ENCODE measurements around the gene ABCC9.

Gene ABCC9

DNA sequence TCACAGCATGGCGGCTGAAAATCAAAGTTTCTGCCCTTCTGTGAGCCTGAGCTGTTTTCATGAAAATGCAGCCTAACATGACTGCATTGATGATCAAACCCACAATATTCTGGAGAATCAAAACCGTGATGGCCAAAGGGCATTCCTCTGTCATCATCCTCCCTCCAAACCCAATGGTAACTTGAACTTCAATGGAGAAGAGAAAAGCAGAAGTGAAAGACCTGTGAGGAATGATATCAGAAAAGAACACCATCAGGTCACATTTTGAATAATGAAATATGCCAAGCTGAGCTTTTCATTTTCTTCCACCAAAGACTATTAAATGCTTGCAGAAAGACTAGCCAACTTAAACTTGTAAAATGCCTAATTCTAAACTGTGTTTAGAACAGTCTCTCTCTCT is 174.8 kb downstream of the ABCC9 start:
- H3K27ac ChIP-seq, result no peak overlapping the region

DNA sequence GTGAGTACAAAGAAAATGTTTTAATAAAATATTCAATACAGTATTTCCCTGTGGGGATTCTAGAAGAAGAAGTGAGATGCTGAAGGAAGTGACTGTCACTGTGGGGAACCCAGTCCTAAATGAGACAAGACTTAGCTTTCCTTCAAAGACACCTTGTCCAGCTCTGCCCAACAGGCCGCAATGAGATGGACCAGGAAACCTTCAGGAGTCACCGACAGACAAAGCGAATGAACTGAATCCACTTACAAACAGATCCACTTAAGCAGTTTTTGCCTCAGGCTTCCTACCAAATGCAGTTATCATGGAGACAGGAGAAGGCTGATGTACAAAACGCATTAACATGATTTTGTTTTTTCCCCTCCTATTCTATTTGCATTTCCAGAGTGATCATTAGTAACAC is 176.3 kb downstream of the ABCC9 start:
- Histone ChIP-seq H3K4me1 (ENCODE audit: low read depth, poor library complexity, severe bottlenecking) (no peaks in the 10 kb centered on the region), H3K27me3 (ENCODE audit: insufficient read depth, low read depth) (no peaks in the 10 kb centered on the region), H2AFZ (ENCODE audit: low read depth) (no peak overlapping the region), H4K20me1 (ENCODE audit: insufficient read depth) (no peaks in the 10 kb centered on the region), H3K27ac (no peak overlapping the region), H3K36me3 (ENCODE audit: insufficient read depth) (no peaks in the 10 kb centered on the region), H3K4me3 (IDR thresholded peaks at IDR 0.05; ENCODE audit: insufficient read depth, low read depth, low read length) (no peak overlapping the region), H3K79me2 (ENCODE audit: insufficient read depth, low read depth) (no peaks in the 10 kb centered on the region), H3K9ac (no peak overlapping the region), H3K4me2 (no peak overlapping the region)
- TF ChIP-seq, protein P1, sequence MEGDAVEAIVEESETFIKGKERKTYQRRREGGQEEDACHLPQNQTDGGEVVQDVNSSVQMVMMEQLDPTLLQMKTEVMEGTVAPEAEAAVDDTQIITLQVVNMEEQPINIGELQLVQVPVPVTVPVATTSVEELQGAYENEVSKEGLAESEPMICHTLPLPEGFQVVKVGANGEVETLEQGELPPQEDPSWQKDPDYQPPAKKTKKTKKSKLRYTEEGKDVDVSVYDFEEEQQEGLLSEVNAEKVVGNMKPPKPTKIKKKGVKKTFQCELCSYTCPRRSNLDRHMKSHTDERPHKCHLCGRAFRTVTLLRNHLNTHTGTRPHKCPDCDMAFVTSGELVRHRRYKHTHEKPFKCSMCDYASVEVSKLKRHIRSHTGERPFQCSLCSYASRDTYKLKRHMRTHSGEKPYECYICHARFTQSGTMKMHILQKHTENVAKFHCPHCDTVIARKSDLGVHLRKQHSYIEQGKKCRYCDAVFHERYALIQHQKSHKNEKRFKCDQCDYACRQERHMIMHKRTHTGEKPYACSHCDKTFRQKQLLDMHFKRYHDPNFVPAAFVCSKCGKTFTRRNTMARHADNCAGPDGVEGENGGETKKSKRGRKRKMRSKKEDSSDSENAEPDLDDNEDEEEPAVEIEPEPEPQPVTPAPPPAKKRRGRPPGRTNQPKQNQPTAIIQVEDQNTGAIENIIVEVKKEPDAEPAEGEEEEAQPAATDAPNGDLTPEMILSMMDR (conservative IDR thresholded peaks at IDR 0.05; ENCODE audit: low read depth, low read length), result no peak

More for the DNA sequence above, 174.8 kb downstream of the ABCC9 start:
- H4K20me1 ChIP-seq (ENCODE audit: insufficient read depth), result no peaks in the 10 kb centered on the region
- H3K4me1 ChIP-seq (ENCODE audit: low read depth, poor library complexity, severe bottlenecking), result no peaks in the 10 kb centered on the region
- H3K9ac ChIP-seq, result no peak overlapping the region
- no peaks in the 10 kb centered on the region for H3K36me3 ChIP-seq (ENCODE audit: insufficient read depth)
- H3K4me2 ChIP-seq, result no peak overlapping the region
- TF ChIP-seq, protein P1 (conservative IDR thresholded peaks at IDR 0.05; ENCODE audit: low read depth, low read length), result no peak
- no peak overlapping the region for H2AFZ ChIP-seq (ENCODE audit: low read depth)
- H3K27me3 ChIP-seq (ENCODE audit: insufficient read depth, low read depth), result no peaks in the 10 kb centered on the region
- no peak overlapping the region for H3K4me3 ChIP-seq (IDR thresholded peaks at IDR 0.05; ENCODE audit: insufficient read depth, low read depth, low read length)
- no peaks in the 10 kb centered on the region for H3K79me2 ChIP-seq (ENCODE audit: insufficient read depth, low read depth)

DNA sequence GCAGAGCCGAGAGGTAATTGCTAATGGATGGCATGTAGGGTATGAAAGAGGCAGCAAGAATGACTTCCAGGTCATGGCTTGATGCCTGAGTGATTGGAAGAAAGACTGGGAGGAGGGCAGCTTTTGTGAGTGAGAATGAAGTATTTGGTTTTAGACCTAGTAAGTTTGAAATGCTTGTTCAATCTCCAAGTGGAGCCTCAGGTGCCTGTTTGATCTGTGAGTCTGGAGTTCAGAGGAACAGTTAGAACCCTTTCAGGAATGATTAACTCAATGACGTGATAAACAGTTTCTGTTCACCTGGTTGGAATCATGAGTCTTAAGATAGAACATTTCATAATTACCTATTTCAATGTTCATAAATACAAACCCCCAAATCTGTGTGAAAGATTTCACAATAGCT is 177.2 kb downstream of the ABCC9 start:
- no peaks in the 10 kb centered on the region for H3K27me3 ChIP-seq (ENCODE audit: insufficient read depth, low read depth)
- H3K79me2 ChIP-seq (ENCODE audit: insufficient read depth, low read depth), result no peaks in the 10 kb centered on the region
- H3K4me3 ChIP-seq (IDR thresholded peaks at IDR 0.05; ENCODE audit: insufficient read depth, low read depth, low read length), result no peak overlapping the region
- H3K4me1 ChIP-seq (ENCODE audit: low read depth, poor library complexity, severe bottlenecking), result no peaks in the 10 kb centered on the region
- H2AFZ ChIP-seq (ENCODE audit: low read depth), result no peak overlapping the region
- no peak overlapping the region for H3K4me2 ChIP-seq
- TF ChIP-seq, protein P1 (conservative IDR thresholded peaks at IDR 0.05; ENCODE audit: low read depth, low read length), result no peak
- H3K27ac ChIP-seq, result no peak overlapping the region
- no peak overlapping the region for H3K9ac ChIP-seq
- no peaks in the 10 kb centered on the region for H3K36me3 ChIP-seq (ENCODE audit: insufficient read depth)
- no peaks in the 10 kb centered on the region for H4K20me1 ChIP-seq (ENCODE audit: insufficient read depth)

DNA sequence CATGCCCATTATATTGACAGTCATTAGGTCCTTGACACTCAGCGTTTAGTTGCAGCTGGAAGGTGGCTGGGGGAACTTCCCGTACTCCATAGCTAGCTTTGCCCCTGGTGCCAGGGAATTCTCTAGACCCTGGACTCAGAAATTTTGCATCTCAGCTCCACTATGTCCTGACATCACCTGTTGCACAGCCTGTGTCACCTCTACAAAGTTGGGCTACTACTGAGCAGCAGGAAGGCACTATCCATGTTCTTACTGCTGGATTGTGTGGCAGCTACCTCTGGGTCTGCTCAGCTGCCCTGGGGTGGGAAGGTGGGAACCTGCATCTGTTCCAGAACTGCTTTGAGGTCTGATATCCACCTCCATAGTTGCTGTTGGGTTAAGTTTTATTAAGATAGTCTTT is 177.7 kb downstream of the ABCC9 start:
- TF ChIP-seq, protein P1 (conservative IDR thresholded peaks at IDR 0.05; ENCODE audit: low read depth, low read length), result no peak
- H3K4me2 ChIP-seq, result no peak overlapping the region
- no peak overlapping the region for H3K9ac ChIP-seq
- no peaks in the 10 kb centered on the region for H3K4me1 ChIP-seq (ENCODE audit: low read depth, poor library complexity, severe bottlenecking)
- H3K27me3 ChIP-seq (ENCODE audit: insufficient read depth, low read depth), result no peaks in the 10 kb centered on the region
- H2AFZ ChIP-seq (ENCODE audit: low read depth), result no peak overlapping the region
- no peaks in the 10 kb centered on the region for H3K36me3 ChIP-seq (ENCODE audit: insufficient read depth)
- no peaks in the 10 kb centered on the region for H4K20me1 ChIP-seq (ENCODE audit: insufficient read depth)
- H3K27ac ChIP-seq, result no peak overlapping the region
- no peak overlapping the region for H3K4me3 ChIP-seq (IDR thresholded peaks at IDR 0.05; ENCODE audit: insufficient read depth, low read depth, low read length)
- H3K79me2 ChIP-seq (ENCODE audit: insufficient read depth, low read depth), result no peaks in the 10 kb centered on the region

Data from KMS-11 (cell line).